Endothelial cell of umbilical vein (primary cell): ENCODE results near the gene TRIM34. TPM values are rescaled to one million over a fixed set of nuclear protein-coding genes. Genes with fewer than 3 reads are reported as not detected.

Experiments
- BruUV-seq: library from RNA; stranded (reverse); fragments of 400-500 nt; replicated peaks from 2 replicates; lab custom pipeline; 2021; lab: Mats Ljungman, UMichigan
- CTCF ChIA-PET: fragments of 300-600, 350-600 bp; sonication (Branson Sonifier 250); formaldehyde crosslinking; loops from one replicate; lab custom pipeline; 2021; ENCODE audit warnings: antibody characterized with exemption, inconsistent platforms; lab: Charles Lee
- POLR2A ChIA-PET: fragments of 300-600, 350-600 bp; sonication (Branson Sonifier 250); formaldehyde crosslinking; loops from one replicate; lab custom pipeline; 2021; ENCODE audit warnings: antibody characterized with exemption, inconsistent platforms; lab: Charles Lee
- DNase-seq: peaks from one replicate; pipeline ENCODE4 v3.0.0-alpha.2; 2011; ENCODE audit warnings: low read depth, low spot score
- FAIRE-seq: peaks from 2 replicates; lab custom pipeline; 2011; peaks lifted over from hg19 to GRCh38; lab: Jason Lieb, UNC
- H2AFZ ChIP-seq: 2 replicates; pipeline ENCODE4 v1.6.0; 2012; ENCODE audit warnings: low read depth, low read length, control low read depth, inconsistent platforms
- H3K27ac ChIP-seq: 2 replicates; pipeline ENCODE4 v1.5.1; 2011; ENCODE audit warnings: low read depth, mild to moderate bottlenecking, control low read depth, low read length, moderate library complexity; ENCODE audit not compliant: insufficient read depth
- H3K27me3 ChIP-seq, 2 experiments: 2 replicates each; pipeline versions ENCODE4 v1.6.0 to v1.6.1; 2011; ENCODE audit warnings: low read length in 2 of 2, mixed read lengths in 1 of 2; ENCODE audit not compliant: control insufficient read depth in 2 of 2, insufficient read depth in 2 of 2
- H3K36me3 ChIP-seq, 2 experiments: 2 replicates in 1 of 2; 3 replicates in 1 of 2; pipeline ENCODE4 v1.5.1; 2011; ENCODE audit warnings: low read length in 2 of 2, mild to moderate bottlenecking in 1 of 2, moderate library complexity in 1 of 2; ENCODE audit not compliant: control insufficient read depth in 2 of 2, insufficient read depth in 2 of 2; ENCODE audit errors: extremely low read depth in 1 of 2
- H3K4me1 ChIP-seq: 3 replicates; pipeline ENCODE4 v1.5.1; 2011; ENCODE audit warnings: mild to moderate bottlenecking, low read length; ENCODE audit not compliant: control insufficient read depth, insufficient read depth; ENCODE audit errors: extremely low read depth
- H3K4me2 ChIP-seq: 2 replicates; pipeline ENCODE4 v1.6.1; 2011; ENCODE audit warnings: low read length, control low read depth, mixed read lengths; ENCODE audit not compliant: insufficient read depth
- H3K4me3 ChIP-seq, 3 experiments: fragments of 200-600 bp in 1 of 3; sonication (generic), shearing (Covaris generic) in 1 of 3; replicated peaks in 1 of 3; 2 replicates each; pipeline ENCODE4 v1.5.1; 2011 to 2016; ENCODE audit warnings: control low read depth in 3 of 3, low read length in 3 of 3, mild to moderate bottlenecking in 2 of 3, inconsistent platforms in 1 of 3, low read depth in 1 of 3, moderate library complexity in 1 of 3; ENCODE audit not compliant: insufficient read depth in 1 of 3
- H3K79me2 ChIP-seq: 2 replicates; pipeline ENCODE4 v1.6.0; 2012; ENCODE audit warnings: low read length, inconsistent platforms; ENCODE audit not compliant: control insufficient read depth, insufficient read depth
- H3K9ac ChIP-seq: replicated peaks from 2 replicates; pipeline ENCODE3; 2011; ENCODE audit warnings: low read length, control low read depth; ENCODE audit not compliant: insufficient read depth; ENCODE audit errors: extremely low read depth
- H3K9me1 ChIP-seq: replicated peaks from 3 replicates; pipeline ENCODE4 v1.6.0; 2011; ENCODE audit warnings: mild to moderate bottlenecking, low read length; ENCODE audit not compliant: control insufficient read depth, insufficient read depth; ENCODE audit errors: extremely low read depth
- H3K9me3 ChIP-seq: replicated peaks from 2 replicates; pipeline ENCODE4 v1.5.1; 2012; ENCODE audit warnings: low read length, inconsistent platforms; ENCODE audit not compliant: control insufficient read depth, insufficient read depth
- H4K20me1 ChIP-seq: replicated peaks from 2 replicates; pipeline ENCODE3; 2011; ENCODE audit warnings: mild to moderate bottlenecking, low read length; ENCODE audit not compliant: control insufficient read depth, insufficient read depth; ENCODE audit errors: extremely low read depth
- EZH2 ChIP-seq: IDR thresholded peaks from 2 replicates; pipeline ENCODE4 v1.6.1; 2012; ENCODE audit warnings: borderline replicate concordance, low read depth, mild to moderate bottlenecking, moderate library complexity, low read length, inconsistent platforms; ENCODE audit not compliant: severe bottlenecking
- FOS ChIP-seq: IDR thresholded peaks from 2 replicates; pipeline ENCODE4 v1.6.1; 2011; ENCODE audit warnings: mild to moderate bottlenecking, low read length, moderate library complexity, borderline replicate concordance; ENCODE audit not compliant: insufficient read depth
- GATA2 ChIP-seq: IDR thresholded peaks from 2 replicates; pipeline ENCODE4 v1.7.0; 2011; ENCODE audit warnings: low read depth, mild to moderate bottlenecking, moderate library complexity, mixed read lengths, low read length; ENCODE audit not compliant: insufficient read length, insufficient read depth
- JUN ChIP-seq: IDR thresholded peaks from 2 replicates; pipeline ENCODE4 v1.6.1; 2011; ENCODE audit warnings: borderline replicate concordance, low read depth; ENCODE audit not compliant: insufficient read length, insufficient read depth
- MYC ChIP-seq: IDR thresholded peaks from one replicate; pipeline ENCODE4 v1.6.1; 2011; ENCODE audit warnings: mild to moderate bottlenecking, low read depth, low read length
- POLR2A ChIP-seq: IDR thresholded peaks from 2 replicates; pipeline ENCODE4 v1.6.1; 2012; ENCODE audit warnings: low read depth, mild to moderate bottlenecking, control low read depth, low read length
- POLR2AphosphoS5 ChIP-seq: IDR thresholded peaks from 2 replicates; pipeline ENCODE4 v1.6.1; 2012; ENCODE audit warnings: low read depth, mild to moderate bottlenecking, control low read depth, low read length, moderate library complexity; ENCODE audit not compliant: insufficient read depth
- dilution Hi-C: fragments of 300-500 bp; cut with MboI; formaldehyde crosslinking; loops from one replicate; pipeline ENCODE4 v1.15.0; 2019; ENCODE audit warnings: low sequenced_read_pairs; ENCODE audit not compliant: extremely low pct_ligation_motif_present
- intact Hi-C: fragments of 100-400 bp; cut with micrococcal nuclease; formaldehyde crosslinking; loops from one replicate; pipeline ENCODE4 v1.10.0; 2022
- polyA plus RNA-seq, 4 experiments: library from polyadenylated mRNA; depleted of rRNA in 3 of 4; stranded (reverse) in 3 of 4; unstranded in 1 of 4; fragments of >200 nt; gene quantifications; 2 replicates each; pipeline versions ENCODE4 v1.2.1 to v1.2.3, GENCODE V29; 2011 to 2012; ENCODE audit warnings: missing spikeins in 1 of 4
- total RNA-seq: library from RNA; stranded (reverse); gene quantifications from 2 replicates; pipeline ENCODE4 v1.2.3, GENCODE V29; 2021
- TF ChIP-seq, protein P1 (sequence below), 2 donors: IDR thresholded peaks; 1 replicate in 1 of 2; 2 replicates in 1 of 2; pipeline ENCODE4 v1.5.1; 2011; ENCODE audit warnings: low read length in 2 of 2, mild to moderate bottlenecking in 2 of 2, moderate library complexity in 2 of 2, control low read depth in 1 of 2, inconsistent platforms in 1 of 2, low read depth in 1 of 2; ENCODE audit not compliant: insufficient read depth in 1 of 2; ENCODE audit errors: extremely low read depth in 1 of 2
- TF ChIP-seq, protein P2 (sequence below): IDR thresholded peaks from 2 replicates; pipeline ENCODE4 v1.6.1; 2011; ENCODE audit not compliant: insufficient read depth, insufficient read length

TRIM34 gene
- total and polyA plus RNA-seq, 2 donors (not counting 3 experiments of a cell fraction or from before 2014, with no cell fraction given) = 6.7 to 14.6 TPM

DNA sequence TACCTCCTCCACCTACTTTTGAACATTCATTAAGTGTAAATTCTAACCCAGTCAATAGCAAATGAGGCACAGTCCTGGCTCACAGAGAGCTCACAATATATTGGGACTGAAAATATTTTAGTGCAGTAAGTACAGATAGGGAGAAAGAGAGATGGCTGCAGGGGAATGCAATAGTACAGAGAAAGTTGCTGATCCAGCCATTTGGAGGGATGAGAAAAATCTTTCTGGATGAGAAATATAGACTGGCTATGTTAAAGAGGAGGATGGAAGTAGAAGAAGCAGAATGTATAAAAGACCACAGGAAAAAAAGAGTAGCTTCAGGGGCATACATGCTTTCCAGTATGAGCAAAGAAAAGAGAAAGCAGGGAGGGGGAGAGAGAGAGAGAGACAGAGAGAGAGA, 47.7 kb upstream of the TRIM34 start:
- Histone ChIP-seq H4K20me1 (no peaks in the 10 kb centered on the region), H3K27ac (no peak overlapping the region), H3K79me2 (no peaks in the 10 kb centered on the region), H3K9me3 (no peaks in the 10 kb centered on the region), H2AFZ (no peak overlapping the region), H3K36me3 (no peaks in the 10 kb centered on the region), H3K4me3 (no peak overlapping the region), H3K27me3 (peaks cover 0 to 3% of the 10 kb centered on the region in 2 experiments), H3K4me1 (no peaks in the 10 kb centered on the region), H3K9ac (no peak overlapping the region), H3K9me1 (no peaks in the 10 kb centered on the region), H3K4me2 (no peak overlapping the region)
- dilution Hi-C loops = no loop called here
- no peak for TF ChIP-seq POLR2AphosphoS5
- TF ChIP-seq, protein P1, sequence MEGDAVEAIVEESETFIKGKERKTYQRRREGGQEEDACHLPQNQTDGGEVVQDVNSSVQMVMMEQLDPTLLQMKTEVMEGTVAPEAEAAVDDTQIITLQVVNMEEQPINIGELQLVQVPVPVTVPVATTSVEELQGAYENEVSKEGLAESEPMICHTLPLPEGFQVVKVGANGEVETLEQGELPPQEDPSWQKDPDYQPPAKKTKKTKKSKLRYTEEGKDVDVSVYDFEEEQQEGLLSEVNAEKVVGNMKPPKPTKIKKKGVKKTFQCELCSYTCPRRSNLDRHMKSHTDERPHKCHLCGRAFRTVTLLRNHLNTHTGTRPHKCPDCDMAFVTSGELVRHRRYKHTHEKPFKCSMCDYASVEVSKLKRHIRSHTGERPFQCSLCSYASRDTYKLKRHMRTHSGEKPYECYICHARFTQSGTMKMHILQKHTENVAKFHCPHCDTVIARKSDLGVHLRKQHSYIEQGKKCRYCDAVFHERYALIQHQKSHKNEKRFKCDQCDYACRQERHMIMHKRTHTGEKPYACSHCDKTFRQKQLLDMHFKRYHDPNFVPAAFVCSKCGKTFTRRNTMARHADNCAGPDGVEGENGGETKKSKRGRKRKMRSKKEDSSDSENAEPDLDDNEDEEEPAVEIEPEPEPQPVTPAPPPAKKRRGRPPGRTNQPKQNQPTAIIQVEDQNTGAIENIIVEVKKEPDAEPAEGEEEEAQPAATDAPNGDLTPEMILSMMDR (IDR thresholded peaks at IDR 0.05; ENCODE audit: extremely low read depth in 1 of 2, insufficient read depth in 1 of 2, low read depth in 1 of 2, low read length in 2 of 2) = no peak
- no peak for TF ChIP-seq POLR2A
- TF ChIP-seq EZH2 = no peak
- TF ChIP-seq FOS = no peak
- TF ChIP-seq, protein P2, sequence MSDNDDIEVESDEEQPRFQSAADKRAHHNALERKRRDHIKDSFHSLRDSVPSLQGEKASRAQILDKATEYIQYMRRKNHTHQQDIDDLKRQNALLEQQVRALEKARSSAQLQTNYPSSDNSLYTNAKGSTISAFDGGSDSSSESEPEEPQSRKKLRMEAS = no peak
- no peak for TF ChIP-seq MYC
- no peak for TF ChIP-seq JUN
- no peak for TF ChIP-seq GATA2
- ChIA-PET POLR2A (no interaction called here), CTCF (no interaction called here)
- FAIRE-seq = no peak
- DNase-seq = no peak
- intact Hi-C loops = no loop called here
- BruUV-seq = no TSS peak
